ENCODE data around the gene ZNRF3.

GRCh38 chr22:28900379-28900925 is 17.1 kb downstream of the ZNRF3 start:
- TF ChIP-seq CTCF (IDR thresholded peaks at IDR 0.05; ENCODE audit: insufficient read depth, low read depth, low read length), result no peak
- TF ChIP-seq EZH2 (IDR thresholded peaks at IDR 0.05; ENCODE audit: insufficient read depth, low read length), result no peak
